Measurements from ENCODE around the gene FHOD3.

DNA sequence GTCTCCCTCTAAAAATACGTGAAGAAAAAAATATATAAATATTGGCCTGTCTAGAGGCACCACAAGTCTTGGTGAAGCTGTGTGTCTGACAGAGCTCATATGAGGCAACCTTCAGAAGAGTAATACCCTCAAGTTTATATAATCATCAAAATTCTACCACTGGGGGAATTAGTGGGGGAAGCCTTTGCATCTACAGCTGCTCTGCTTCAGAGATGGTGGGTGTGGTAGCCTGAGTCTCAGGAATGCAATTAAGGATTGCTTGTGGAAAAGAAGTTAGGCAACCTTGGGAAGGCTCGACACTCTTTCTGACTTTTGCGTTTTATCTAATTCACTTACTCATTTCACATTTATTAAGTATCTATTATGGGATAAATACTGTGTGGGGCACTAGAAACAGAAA lies 513.9 kb downstream of the FHOD3 start:
- TF ChIP-seq TAF1 (IDR thresholded peaks at IDR 0.05; ENCODE audit: low read depth, low read length) (no peak), POLR2A (IDR thresholded peaks at IDR 0.05; ENCODE audit: low read depth, low read length) (no peak), POLR2AphosphoS5 (IDR thresholded peaks at IDR 0.05; ENCODE audit: low read depth, low read length) (no peak)

Data from GM12891 (cell line).